GM12874 (cell line): ENCODE measurements around the gene BRMS1L.

Source experiments
- TF ChIP-seq, protein P1 (sequence below): IDR thresholded peaks from 2 replicates; pipeline ENCODE4 v1.5.1; 2011; ENCODE audit warnings: low read depth, mild to moderate bottlenecking, control low read depth, low read length, moderate library complexity; ENCODE audit not compliant: insufficient read depth

Gene BRMS1L

DNA sequence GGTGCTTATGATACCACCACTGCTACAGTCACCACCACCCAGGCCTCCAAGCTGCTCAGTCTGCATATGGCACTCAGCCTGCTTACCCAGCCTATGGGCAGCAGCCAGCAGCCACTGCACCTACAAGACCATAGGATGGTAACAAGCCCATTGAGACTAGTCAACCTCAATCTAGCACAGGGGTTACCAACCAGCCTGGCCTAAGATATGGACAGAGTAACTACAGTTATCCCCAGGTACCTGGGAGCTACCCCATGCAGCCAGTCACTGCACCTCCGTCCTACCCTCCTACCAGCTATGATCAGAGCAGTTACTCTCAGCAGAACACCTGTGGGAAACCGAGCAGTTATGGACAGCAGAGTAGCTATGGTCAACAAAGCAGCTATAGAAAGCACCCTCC lies 55.1 kb downstream of the BRMS1L start:
- TF ChIP-seq, protein P1, sequence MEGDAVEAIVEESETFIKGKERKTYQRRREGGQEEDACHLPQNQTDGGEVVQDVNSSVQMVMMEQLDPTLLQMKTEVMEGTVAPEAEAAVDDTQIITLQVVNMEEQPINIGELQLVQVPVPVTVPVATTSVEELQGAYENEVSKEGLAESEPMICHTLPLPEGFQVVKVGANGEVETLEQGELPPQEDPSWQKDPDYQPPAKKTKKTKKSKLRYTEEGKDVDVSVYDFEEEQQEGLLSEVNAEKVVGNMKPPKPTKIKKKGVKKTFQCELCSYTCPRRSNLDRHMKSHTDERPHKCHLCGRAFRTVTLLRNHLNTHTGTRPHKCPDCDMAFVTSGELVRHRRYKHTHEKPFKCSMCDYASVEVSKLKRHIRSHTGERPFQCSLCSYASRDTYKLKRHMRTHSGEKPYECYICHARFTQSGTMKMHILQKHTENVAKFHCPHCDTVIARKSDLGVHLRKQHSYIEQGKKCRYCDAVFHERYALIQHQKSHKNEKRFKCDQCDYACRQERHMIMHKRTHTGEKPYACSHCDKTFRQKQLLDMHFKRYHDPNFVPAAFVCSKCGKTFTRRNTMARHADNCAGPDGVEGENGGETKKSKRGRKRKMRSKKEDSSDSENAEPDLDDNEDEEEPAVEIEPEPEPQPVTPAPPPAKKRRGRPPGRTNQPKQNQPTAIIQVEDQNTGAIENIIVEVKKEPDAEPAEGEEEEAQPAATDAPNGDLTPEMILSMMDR = no peak

DNA sequence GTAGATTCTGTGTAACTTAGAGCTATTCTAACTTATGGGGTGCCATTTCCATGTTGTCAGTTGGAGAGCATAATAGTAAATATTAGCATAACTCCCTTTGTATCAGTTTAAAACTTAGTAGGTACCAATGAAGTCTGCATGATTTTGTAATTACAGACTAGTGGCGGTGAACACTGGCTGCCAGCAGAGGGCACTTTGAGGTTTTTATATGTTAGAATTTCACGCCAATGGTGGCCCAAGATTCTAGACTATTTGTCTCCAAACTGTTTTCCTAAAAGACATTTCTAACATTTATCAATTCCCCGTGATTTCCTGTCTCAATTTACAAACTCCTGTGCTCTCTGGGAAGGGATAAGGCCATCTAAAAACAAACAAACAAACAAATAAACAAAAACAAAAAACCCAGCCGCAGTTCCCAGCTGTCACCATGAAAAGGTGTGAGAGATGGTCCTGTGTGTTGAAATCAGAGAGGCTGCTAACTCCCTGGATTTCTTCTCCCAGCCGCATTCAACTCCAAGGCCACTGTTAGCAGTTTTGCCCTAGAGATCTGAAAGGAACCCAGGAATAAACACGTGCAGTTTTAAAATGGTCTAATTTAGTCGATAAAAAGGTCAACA lies 57.6 kb downstream of the BRMS1L start:
- TF ChIP-seq, protein P1 = peak; percentile 63

DNA sequence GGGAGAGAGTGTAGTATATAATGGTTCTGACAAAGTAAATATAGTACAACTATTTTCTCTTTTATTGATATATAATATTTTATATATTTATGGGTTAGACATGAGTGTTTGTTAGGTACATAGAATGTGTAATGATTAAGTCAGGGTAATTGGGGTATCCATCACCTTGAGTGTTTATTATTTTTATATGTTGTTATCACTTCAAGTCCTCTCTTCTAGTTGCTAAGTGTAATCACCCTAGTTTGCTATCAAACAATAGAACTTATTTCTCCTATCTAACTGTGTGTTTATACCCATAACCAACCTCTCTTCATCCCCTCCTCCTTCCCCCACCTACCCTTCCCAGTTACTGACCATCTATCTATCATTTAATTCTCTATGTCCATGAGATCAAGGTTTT lies 64.2 kb downstream of the BRMS1L start:
- TF ChIP-seq, protein P1 = no peak

DNA sequence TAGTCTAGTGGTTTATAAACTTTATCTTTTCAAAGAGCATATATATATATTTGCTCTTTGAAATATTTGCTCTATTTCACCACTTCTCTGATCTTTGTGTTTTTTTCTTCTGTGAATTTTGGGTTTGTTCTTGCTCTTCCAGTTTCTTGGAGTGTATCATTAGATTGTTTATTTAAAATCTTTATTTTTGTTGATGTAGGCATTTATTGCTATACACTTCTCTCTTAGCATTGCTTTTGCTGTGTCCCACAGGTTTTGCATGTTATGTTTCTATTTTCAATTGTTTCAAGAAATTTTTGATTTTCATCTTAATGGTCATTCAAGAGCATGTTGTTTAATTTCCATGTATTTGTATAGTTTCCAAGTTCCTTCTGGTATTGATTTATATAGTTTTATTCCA lies 69.1 kb downstream of the BRMS1L start:
- TF ChIP-seq, protein P1 = no peak

DNA sequence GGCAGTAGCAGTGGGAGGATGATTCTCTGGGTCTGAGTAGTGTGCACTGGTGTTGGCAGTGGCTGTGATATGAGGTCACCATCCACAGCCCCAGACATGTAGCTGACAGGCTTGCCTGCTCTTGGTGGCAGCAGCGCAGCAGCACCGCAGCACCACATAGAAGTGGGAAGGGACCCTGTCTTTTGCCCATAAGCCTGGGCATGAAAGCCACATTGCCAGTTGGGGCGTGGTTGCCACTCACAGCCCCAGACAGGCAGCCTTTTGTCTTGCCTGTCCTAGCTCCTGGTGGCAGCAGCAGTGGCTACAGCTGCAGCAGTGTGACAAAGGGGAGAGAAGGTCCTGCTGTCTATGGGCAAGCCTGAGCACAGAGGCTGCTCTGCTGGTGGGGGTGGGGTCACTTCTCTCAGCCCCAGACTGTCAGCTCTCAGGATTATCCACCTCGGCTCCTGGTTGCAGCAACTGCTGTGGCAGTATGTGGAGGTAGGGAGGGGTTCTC lies 71.5 kb downstream of the BRMS1L start:
- TF ChIP-seq, protein P1 = no peak

DNA sequence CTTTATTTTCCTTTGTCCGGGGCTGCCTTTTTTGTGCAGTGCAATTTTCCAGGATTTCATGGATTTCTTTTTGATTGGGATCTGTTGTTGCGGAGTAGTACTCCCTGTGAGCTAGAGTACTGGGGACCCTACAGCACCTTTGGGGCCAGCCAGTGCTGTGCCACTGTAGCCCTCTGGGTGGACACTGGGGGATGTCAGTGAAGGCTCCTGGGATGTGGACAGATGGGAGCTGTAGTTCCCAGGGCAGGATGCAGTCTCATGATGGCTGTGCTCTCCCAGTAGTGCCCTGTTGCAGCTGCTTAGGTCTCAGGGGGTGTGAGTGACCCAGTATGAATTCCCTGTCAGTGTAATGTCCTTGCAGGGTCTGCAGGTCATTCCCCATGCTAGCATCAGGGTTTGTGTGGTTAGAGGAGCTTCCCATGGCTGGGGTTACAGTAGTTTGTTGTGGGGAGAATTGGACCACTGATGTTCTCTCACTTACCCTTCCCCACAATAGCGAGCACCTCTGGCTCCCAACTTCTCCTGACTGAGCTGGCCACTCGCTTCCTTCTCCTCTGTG lies 72.2 kb downstream of the BRMS1L start:
- TF ChIP-seq, protein P1 = no peak

DNA sequence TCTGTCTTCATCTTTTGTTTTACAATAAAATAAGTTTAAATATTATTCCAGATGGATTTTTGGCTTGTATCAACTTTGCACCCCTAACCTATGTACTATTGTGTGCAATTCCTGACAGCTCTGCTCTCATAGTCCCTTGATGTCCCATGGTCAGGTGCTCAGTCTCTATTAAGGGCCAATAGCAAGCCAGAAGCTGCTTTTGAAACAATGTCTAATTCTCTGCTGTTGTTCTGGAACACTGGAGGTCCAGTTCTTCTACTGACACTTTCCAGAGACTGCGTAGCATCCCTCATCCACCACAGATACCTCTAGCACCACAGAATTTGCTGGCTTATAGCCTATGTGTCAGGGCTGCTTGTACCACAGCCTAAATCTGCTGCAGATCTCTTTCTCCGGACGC lies 74.6 kb downstream of the BRMS1L start:
- TF ChIP-seq, protein P1 = no peak
